Keratinocyte (primary cell): ENCODE measurements around the gene BUD31.

Source experiments
- CTCF ChIP-seq, 3 experiments: IDR thresholded peaks in 1 of 3; conservative IDR thresholded peaks in 1 of 3; optimal IDR thresholded peaks in 1 of 3; 2 replicates in 2 of 3; 3 replicates in 1 of 3; pipeline versions ENCODE3 to v1.5.1; 2011; ENCODE audit warnings: low read length in 3 of 3, mild to moderate bottlenecking in 3 of 3, moderate library complexity in 2 of 3, control low read depth in 1 of 3, inconsistent platforms in 1 of 3; ENCODE audit not compliant: insufficient read depth in 2 of 3; ENCODE audit errors: extremely low read depth in 1 of 3
- EZH2 ChIP-seq: IDR thresholded peaks from one replicate; pipeline ENCODE4 v1.6.1; 2012; ENCODE audit warnings: inconsistent platforms, mild to moderate bottlenecking, low read length, moderate library complexity

- TF ChIP-seq CTCF (optimal IDR thresholded peaks at IDR 0.05 in 1 of 3, IDR thresholded peaks at IDR 0.05 in 1 of 3, conservative IDR thresholded peaks at IDR 0.05 in 1 of 3; ENCODE audit: extremely low read depth in 1 of 3, insufficient read depth in 2 of 3, low read length in 3 of 3) (no peak), EZH2 (no peak)
Measured at GRCh38 chr7:99372275-99373090, 36.3 kb upstream of the BUD31 start.
